Measurements from ENCODE around the gene ARL6IP6.

- TF ChIP-seq CTCF (IDR thresholded peaks at IDR 0.05; ENCODE audit: insufficient read depth, low read depth, low read length) (no peak), EZH2 (IDR thresholded peaks at IDR 0.05; ENCODE audit: insufficient read depth, low read length) (no peak)
Measured at GRCh38 chr2:152738438-152738837, 20.0 kb downstream of the ARL6IP6 start.
